ENCODE results near the gene VPS13A.

The VPS13A gene

DNA sequence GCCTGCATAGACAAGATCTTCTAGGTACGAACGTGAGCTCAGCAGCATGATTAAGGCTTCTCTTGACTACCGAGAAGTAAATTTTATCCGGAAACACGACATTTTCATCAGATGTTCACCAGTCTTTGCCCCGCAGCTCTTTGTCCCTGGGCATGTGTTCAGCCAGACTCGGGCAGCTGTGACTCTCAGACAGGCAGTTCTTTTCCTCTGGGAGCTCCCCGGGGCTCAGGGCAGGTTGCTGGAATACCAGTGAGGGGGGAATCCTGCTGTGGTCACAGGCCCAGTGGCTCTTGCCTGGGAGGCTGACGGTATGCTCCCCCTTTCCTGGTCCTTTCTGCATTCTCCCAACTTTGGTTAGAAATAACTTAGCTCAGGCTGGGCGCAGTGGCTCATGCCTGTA is 284.7 kb downstream of the VPS13A start:
- DNase-seq, result no peak

DNA sequence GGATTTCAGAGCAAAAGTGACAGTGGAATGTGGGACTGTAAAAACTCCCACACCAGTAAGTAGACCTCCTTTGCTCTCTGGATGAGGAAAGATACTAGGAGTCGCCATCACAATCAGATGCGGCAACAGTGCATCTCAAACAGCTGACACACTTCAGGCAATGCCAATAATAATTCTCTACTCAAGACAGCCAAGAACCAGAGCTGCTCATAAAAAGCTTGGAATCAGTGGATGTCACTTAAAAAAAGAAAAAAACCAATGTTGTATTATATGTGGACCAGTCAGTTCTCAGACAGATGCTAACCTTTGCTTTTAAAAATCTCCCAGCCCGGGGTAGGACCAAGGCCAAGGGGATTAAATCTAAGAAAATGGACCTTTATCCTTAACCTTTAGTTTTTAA is 285.8 kb downstream of the VPS13A start:
- no peak for DNase-seq

DNA sequence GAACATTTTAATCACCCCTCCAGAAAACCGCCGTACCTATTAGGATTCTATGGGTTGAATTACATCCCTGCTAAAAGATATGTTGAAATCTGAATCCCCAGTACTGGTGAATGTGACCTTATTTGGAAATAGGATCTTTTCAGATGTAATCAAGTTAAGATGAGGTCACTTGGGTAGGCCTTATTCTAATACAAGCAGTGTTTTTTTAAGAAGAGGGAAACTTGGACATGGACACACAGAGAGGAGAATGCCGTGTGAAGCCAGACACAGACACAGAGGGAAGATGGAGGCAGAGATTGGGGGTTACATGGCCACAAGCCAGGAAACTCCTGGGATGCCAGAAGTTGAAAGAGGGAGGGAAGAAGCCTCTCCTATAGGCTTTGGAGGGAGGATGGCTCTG is 287.3 kb downstream of the VPS13A start:
- DNase-seq, result no peak

DNA sequence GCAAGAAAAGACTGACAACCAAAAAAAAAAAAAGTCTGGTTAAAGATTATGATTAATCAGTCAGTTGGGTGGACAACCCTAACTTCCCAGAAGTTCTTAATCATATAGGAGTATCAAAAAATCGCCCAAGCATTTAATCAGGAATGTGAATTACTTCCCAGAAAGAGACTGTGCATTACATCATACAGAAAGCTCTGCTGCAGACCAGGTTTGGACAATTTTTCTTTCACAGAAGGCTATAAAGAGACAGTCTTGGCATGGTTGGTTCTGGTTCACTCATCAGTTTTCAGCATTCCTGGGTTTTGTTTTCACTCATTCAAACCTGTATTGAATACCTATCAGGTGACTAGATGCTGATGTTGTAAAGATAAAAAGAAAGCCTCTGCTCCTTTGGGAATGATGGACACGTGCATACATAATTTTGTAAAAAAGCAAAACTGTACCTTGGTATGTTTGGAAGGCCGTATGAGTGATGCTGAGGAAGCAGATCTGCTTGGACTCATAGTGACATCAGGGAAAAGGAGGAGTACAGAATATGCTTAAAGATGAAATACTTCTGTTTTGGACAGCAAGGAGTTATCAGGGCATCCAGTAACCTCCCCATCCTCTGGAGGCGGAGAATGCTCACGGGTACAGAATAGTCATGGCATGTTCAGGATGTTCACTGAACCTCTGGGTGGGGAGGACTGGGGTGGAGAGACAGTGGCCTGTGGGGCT is 292.3 kb downstream of the VPS13A start:
- DNase-seq, result no peak

Data from stimulated activated CD4-positive, alpha-beta T cell treated with anti-CD3 and anti-CD28 coated beads, Interleukin-4, amount 100 ng/mL, for 24 hours (primary cell).